ENCODE data around the gene KLHL28. TPM values are rescaled to one million over a fixed set of nuclear protein-coding genes. Genes with fewer than 3 reads are reported as not detected.

KLHL28 gene
- total RNA-seq, 6 experiments from 2014 or later, result 3.4 to 7.8 (median 6.1) TPM

- H3K27ac ChIP-seq, result no peak overlapping the region
- H3K4me1 ChIP-seq, result peaks cover 0 to 26% (median 13%) of the 10 kb centered on the region in 4 donors
- TF ChIP-seq CTCF (IDR thresholded peaks at IDR 0.05) (no peak), POLR2A (IDR thresholded peaks at IDR 0.05) (no peak)
- ATAC-seq (no peak), DNase-seq (no peak)
- H3K27me3 ChIP-seq, result no peaks in the 10 kb centered on the region
- no peaks in the 10 kb centered on the region for H3K9me3 ChIP-seq
- H3K36me3 ChIP-seq, result no peaks in the 10 kb centered on the region
- intact Hi-C loops (cut with DNase I), result no loop called here
- no peak overlapping the region for H3K4me3 ChIP-seq
- WGBS (ENCODE audit: insufficient coverage, low coverage, low lambda C conversion rate, missing lambda C conversion rate), result 78% methylated on average over 3 of the region's 3 CpGs
Observed at GRCh38 chr14:44959538-44959937, 2.2 kb downstream of the KLHL28 start.

GRCh38 chr14:44956866-44957265, 4.9 kb downstream of the KLHL28 start:
- H3K4me1 ChIP-seq, result peaks cover 0 to 11% (median 5%) of the 10 kb centered on the region in 4 donors
- intact Hi-C loops (cut with DNase I), result no loop called here
- no peaks in the 10 kb centered on the region for H3K27me3 ChIP-seq
- H3K9me3 ChIP-seq, result peaks cover 0 to 3% (median 0%) of the 10 kb centered on the region in 4 donors
- TF ChIP-seq CTCF (IDR thresholded peaks at IDR 0.05) (no peak), POLR2A (IDR thresholded peaks at IDR 0.05) (no peak)
- H3K27ac ChIP-seq, result no peak overlapping the region
- H3K4me3 ChIP-seq, result no peak overlapping the region
- no peaks in the 10 kb centered on the region for H3K36me3 ChIP-seq
- 97% methylated on average over 3 of the region's 3 CpGs for WGBS (ENCODE audit: insufficient coverage, low coverage, low lambda C conversion rate, missing lambda C conversion rate)
- no peak for DNase-seq
- no peak for ATAC-seq

GRCh38 chr14:44955528-44955927, 6.2 kb downstream of the KLHL28 start:
- no peak overlapping the region for H3K4me3 ChIP-seq
- intact Hi-C loops (cut with DNase I), result no loop called here
- no peaks in the 10 kb centered on the region for H3K36me3 ChIP-seq
- H3K27ac ChIP-seq, result no peak overlapping the region
- peaks cover 0 to 3% (median 0%) of the 10 kb centered on the region in 4 donors for H3K9me3 ChIP-seq
- ATAC-seq, result no peak
- H3K4me1 ChIP-seq, result peaks cover 0 to 7% (median 3%) of the 10 kb centered on the region in 4 donors
- no peak for TF ChIP-seq POLR2A (IDR thresholded peaks at IDR 0.05)
- TF ChIP-seq CTCF (IDR thresholded peaks at IDR 0.05), result no peak
- DNase-seq, result no peak
- H3K27me3 ChIP-seq, result no peaks in the 10 kb centered on the region
- 78% methylated on average over 3 of the region's 3 CpGs for WGBS (ENCODE audit: insufficient coverage, low coverage, low lambda C conversion rate, missing lambda C conversion rate)

GRCh38 chr14:44954750-44955149, 7.0 kb downstream of the KLHL28 start:
- 89% methylated on average over 3 of the region's 3 CpGs for WGBS (ENCODE audit: insufficient coverage, low coverage, low lambda C conversion rate, missing lambda C conversion rate)
- Histone ChIP-seq H3K36me3 (no peaks in the 10 kb centered on the region), H3K4me1 (no peaks in the 10 kb centered on the region), H3K27ac (no peak overlapping the region), H3K27me3 (no peaks in the 10 kb centered on the region), H3K9me3 (peaks cover 0 to 3% (median 0%) of the 10 kb centered on the region in 4 donors), H3K4me3 (no peak overlapping the region)
- no peak for ATAC-seq
- no peak for DNase-seq
- TF ChIP-seq CTCF (IDR thresholded peaks at IDR 0.05) (no peak), POLR2A (IDR thresholded peaks at IDR 0.05) (no peak)
- intact Hi-C loops (cut with DNase I), result no loop called here

All from right lobe of liver (tissue), 6 donors.